GM23338 (cell line): ENCODE measurements around the gene NPAS3. TPM values are rescaled to one million over a fixed set of nuclear protein-coding genes. Genes with fewer than 3 reads are reported as not detected.

Source experiments
- ATAC-seq: fragments of 200-7000 bp; cut with Tn5 transposase; 3 replicates; pipeline ENCODE4 v1.9.1; 2020
- DNase-seq: peaks from one replicate; pipeline ENCODE4 v3.0.0-alpha.2; 2015; ENCODE audit warnings: low spot score
- H2AFZ ChIP-seq: fragments of 200-600 bp; sonication (generic); 2 replicates; pipeline ENCODE4 v1.8.0; 2016; ENCODE audit warnings: antibody characterized with exemption, mild to moderate bottlenecking, moderate library complexity
- H3F3A ChIP-seq: fragments of 200-600 bp; sonication (generic); replicated peaks from 2 replicates; pipeline ENCODE4 v1.8.0; 2017; ENCODE audit warnings: antibody characterized with exemption, mixed run types, low read depth
- H3K27ac ChIP-seq: fragments of 200-600 bp; sonication (generic); 2 replicates; pipeline ENCODE4 v1.6.1; 2016; ENCODE audit warnings: low read depth
- H3K27me3 ChIP-seq: fragments of 200-600 bp; sonication (generic); 2 replicates; pipeline ENCODE4 v1.8.0; 2016; ENCODE audit warnings: mild to moderate bottlenecking, mixed run types, moderate library complexity; ENCODE audit not compliant: insufficient read depth
- H3K36me3 ChIP-seq: fragments of 200-600 bp; sonication (generic); 2 replicates; pipeline ENCODE4 v1.8.0; 2016; ENCODE audit warnings: mild to moderate bottlenecking; ENCODE audit not compliant: insufficient read depth
- H3K4me1 ChIP-seq: fragments of 200-600 bp; sonication (generic); 2 replicates; pipeline ENCODE4 v1.8.0; 2016; ENCODE audit warnings: mild to moderate bottlenecking, moderate library complexity; ENCODE audit not compliant: insufficient read depth
- H3K4me2 ChIP-seq: fragments of 200-600 bp; sonication (generic); 2 replicates; pipeline ENCODE4 v1.7.1; 2017; ENCODE audit warnings: mixed run types
- H3K4me3 ChIP-seq: fragments of 200-600 bp; sonication (generic); 2 replicates; pipeline ENCODE4 v1.6.1; 2016; ENCODE audit warnings: mixed run types
- H3K79me2 ChIP-seq: fragments of 200-600 bp; sonication (generic); replicated peaks from 2 replicates; pipeline ENCODE4 v1.8.0; 2017; ENCODE audit warnings: mild to moderate bottlenecking; ENCODE audit not compliant: insufficient read depth
- H3K9me2 ChIP-seq: fragments of 200-600 bp; sonication (generic); 2 replicates; pipeline ENCODE4 v1.8.0; 2017; ENCODE audit not compliant: insufficient read depth
- H4K20me1 ChIP-seq: fragments of 200-600 bp; sonication (generic); replicated peaks from 2 replicates; pipeline ENCODE4 v1.8.0; 2017; ENCODE audit warnings: mild to moderate bottlenecking; ENCODE audit not compliant: insufficient read depth
- H3K27ac Mint-ChIP-seq: 2 replicates; pipeline ENCODE4 v1.8.0; 2020; ENCODE audit warnings: inconsistent platforms, mild to moderate bottlenecking, moderate library complexity, mixed read lengths
- H3K27me3 Mint-ChIP-seq: 3 replicates; pipeline ENCODE4 v1.8.0; 2022; ENCODE audit warnings: low read depth, mild to moderate bottlenecking, moderate library complexity, mixed read lengths, inconsistent platforms; ENCODE audit not compliant: insufficient read depth, poor library complexity
- H3K36me3 Mint-ChIP-seq: 3 replicates; pipeline ENCODE4 v1.8.0; 2021; ENCODE audit warnings: low read depth, mild to moderate bottlenecking, inconsistent platforms, moderate library complexity, mixed read lengths
- H3K4me1 Mint-ChIP-seq: 3 replicates; pipeline ENCODE4 v1.8.0; 2020; ENCODE audit warnings: mild to moderate bottlenecking, inconsistent platforms, mixed read lengths
- H3K4me3 Mint-ChIP-seq: 3 replicates; pipeline ENCODE4 v1.8.0; 2021; ENCODE audit warnings: moderate library complexity, mild to moderate bottlenecking, inconsistent platforms, mixed read lengths
- H3K9me3 Mint-ChIP-seq: 3 replicates; pipeline ENCODE4 v1.8.0; 2020; ENCODE audit warnings: moderate library complexity, mild to moderate bottlenecking, inconsistent platforms, mixed read lengths
- CREB1 ChIP-seq: fragments of 250-450 bp; sonication (Bioruptor Pico); IDR thresholded peaks from 2 replicates; pipeline ENCODE4 v1.5.0; 2020; ENCODE audit warnings: low read depth, mild to moderate bottlenecking, moderate library complexity
- EZH2 ChIP-seq: fragments of 200-600 bp; sonication (generic); IDR thresholded peaks from one replicate; pipeline ENCODE4 v1.8.0; 2017; ENCODE audit warnings: antibody characterized with exemption, mild to moderate bottlenecking, low read depth; ENCODE audit not compliant: unreplicated experiment
- EZH2phosphoT487 ChIP-seq: fragments of 200-600 bp; sonication (generic); IDR thresholded peaks from one replicate; pipeline ENCODE4 v1.8.1; 2018; ENCODE audit warnings: antibody characterized with exemption; ENCODE audit not compliant: unreplicated experiment
- JUNB ChIP-seq: IDR thresholded peaks from one replicate; pipeline ENCODE4 v1.6.1; 2016; ENCODE audit warnings: antibody characterized with exemption; ENCODE audit not compliant: unreplicated experiment
- NANOG ChIP-seq: IDR thresholded peaks from 2 replicates; pipeline ENCODE4 v1.6.1; 2016; ENCODE audit warnings: antibody characterized with exemption, borderline replicate concordance
- POLR2AphosphoS5 ChIP-seq: IDR thresholded peaks from 2 replicates; pipeline ENCODE4 v1.6.1; 2016; ENCODE audit warnings: antibody characterized with exemption, low read depth
- ZNF331 ChIP-seq: fragments of 250-450 bp; sonication (Bioruptor Pico); IDR thresholded peaks from 2 replicates; pipeline ENCODE4 v1.5.0; 2020; ENCODE audit warnings: low read depth, mild to moderate bottlenecking, moderate library complexity
- polyA plus RNA-seq: library from polyadenylated mRNA; unstranded; fragments of >200 nt; fragmentation: Nextera tagmentation; extraction: Ambion mirVana; gene quantifications from 2 replicates; pipeline ENCODE4 v1.2.1, GENCODE V29; 2016
- total RNA-seq: library from RNA; depleted of rRNA; stranded (reverse); fragments of >200 nt; shearing (Covaris generic); gene quantifications from 2 replicates; pipeline ENCODE4 v1.2.3, GENCODE V29; 2014
- TF ChIP-seq, protein P1 (sequence below): fragments of 250-450 bp; sonication (Bioruptor Pico); IDR thresholded peaks from 2 replicates; pipeline ENCODE4 v1.5.0; 2020; ENCODE audit warnings: mild to moderate bottlenecking, moderate library complexity
- TF ChIP-seq, protein P2 (sequence below): IDR thresholded peaks from one replicate; pipeline ENCODE4 v1.6.1; 2018; ENCODE audit warnings: antibody characterized with exemption; ENCODE audit not compliant: unreplicated experiment
- TF ChIP-seq, protein P3 (sequence below): IDR thresholded peaks from 2 replicates; pipeline ENCODE4 v1.6.1; 2016; ENCODE audit warnings: antibody characterized with exemption

Gene NPAS3
- total and polyA plus RNA-seq, 2 experiments from 2014 or later: 0.17 to 0.19 TPM

GRCh38 chr14:33794791-33795305, 856.2 kb downstream of the NPAS3 start (continued):
- TF ChIP-seq, protein P1, sequence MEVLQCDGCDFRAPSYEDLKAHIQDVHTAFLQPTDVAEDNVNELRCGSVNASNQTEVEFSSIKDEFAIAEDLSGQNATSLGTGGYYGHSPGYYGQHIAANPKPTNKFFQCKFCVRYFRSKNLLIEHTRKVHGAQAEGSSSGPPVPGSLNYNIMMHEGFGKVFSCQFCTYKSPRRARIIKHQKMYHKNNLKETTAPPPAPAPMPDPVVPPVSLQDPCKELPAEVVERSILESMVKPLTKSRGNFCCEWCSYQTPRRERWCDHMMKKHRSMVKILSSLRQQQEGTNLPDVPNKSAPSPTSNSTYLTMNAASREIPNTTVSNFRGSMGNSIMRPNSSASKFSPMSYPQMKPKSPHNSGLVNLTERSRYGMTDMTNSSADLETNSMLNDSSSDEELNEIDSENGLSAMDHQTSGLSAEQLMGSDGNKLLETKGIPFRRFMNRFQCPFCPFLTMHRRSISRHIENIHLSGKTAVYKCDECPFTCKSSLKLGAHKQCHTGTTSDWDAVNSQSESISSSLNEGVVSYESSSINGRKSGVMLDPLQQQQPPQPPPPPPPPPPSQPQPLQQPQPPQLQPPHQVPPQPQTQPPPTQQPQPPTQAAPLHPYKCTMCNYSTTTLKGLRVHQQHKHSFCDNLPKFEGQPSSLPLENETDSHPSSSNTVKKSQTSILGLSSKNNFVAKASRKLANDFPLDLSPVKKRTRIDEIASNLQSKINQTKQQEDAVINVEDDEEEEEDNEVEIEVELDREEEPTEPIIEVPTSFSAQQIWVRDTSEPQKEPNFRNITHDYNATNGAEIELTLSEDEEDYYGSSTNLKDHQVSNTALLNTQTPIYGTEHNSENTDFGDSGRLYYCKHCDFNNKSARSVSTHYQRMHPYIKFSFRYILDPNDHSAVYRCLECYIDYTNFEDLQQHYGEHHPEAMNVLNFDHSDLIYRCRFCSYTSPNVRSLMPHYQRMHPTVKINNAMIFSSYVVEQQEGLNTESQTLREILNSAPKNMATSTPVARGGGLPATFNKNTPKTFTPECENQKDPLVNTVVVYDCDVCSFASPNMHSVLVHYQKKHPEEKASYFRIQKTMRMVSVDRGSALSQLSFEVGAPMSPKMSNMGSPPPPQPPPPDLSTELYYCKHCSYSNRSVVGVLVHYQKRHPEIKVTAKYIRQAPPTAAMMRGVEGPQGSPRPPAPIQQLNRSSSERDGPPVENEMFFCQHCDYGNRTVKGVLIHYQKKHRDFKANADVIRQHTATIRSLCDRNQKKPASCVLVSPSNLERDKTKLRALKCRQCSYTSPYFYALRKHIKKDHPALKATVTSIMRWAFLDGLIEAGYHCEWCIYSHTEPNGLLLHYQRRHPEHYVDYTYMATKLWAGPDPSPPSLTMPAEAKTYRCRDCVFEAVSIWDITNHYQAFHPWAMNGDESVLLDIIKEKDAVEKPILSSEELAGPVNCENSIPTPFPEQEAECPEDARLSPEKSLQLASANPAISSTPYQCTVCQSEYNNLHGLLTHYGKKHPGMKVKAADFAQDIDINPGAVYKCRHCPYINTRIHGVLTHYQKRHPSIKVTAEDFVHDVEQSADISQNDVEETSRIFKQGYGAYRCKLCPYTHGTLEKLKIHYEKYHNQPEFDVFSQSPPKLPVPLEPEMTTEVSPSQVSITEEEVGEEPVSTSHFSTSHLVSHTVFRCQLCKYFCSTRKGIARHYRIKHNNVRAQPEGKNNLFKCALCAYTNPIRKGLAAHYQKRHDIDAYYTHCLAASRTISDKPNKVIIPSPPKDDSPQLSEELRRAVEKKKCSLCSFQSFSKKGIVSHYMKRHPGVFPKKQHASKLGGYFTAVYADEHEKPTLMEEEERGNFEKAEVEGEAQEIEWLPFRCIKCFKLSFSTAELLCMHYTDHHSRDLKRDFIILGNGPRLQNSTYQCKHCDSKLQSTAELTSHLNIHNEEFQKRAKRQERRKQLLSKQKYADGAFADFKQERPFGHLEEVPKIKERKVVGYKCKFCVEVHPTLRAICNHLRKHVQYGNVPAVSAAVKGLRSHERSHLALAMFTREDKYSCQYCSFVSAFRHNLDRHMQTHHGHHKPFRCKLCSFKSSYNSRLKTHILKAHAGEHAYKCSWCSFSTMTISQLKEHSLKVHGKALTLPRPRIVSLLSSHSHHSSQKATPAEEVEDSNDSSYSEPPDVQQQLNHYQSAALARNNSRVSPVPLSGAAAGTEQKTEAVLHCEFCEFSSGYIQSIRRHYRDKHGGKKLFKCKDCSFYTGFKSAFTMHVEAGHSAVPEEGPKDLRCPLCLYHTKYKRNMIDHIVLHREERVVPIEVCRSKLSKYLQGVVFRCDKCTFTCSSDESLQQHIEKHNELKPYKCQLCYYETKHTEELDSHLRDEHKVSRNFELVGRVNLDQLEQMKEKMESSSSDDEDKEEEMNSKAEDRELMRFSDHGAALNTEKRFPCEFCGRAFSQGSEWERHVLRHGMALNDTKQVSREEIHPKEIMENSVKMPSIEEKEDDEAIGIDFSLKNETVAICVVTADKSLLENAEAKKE (CRISPR knock-in tag): no peak
- no peak for TF ChIP-seq NANOG
- no peak for TF ChIP-seq JUNB
- no peak for TF ChIP-seq ZNF331 (CRISPR knock-in tag)
- TF ChIP-seq, protein P2, sequence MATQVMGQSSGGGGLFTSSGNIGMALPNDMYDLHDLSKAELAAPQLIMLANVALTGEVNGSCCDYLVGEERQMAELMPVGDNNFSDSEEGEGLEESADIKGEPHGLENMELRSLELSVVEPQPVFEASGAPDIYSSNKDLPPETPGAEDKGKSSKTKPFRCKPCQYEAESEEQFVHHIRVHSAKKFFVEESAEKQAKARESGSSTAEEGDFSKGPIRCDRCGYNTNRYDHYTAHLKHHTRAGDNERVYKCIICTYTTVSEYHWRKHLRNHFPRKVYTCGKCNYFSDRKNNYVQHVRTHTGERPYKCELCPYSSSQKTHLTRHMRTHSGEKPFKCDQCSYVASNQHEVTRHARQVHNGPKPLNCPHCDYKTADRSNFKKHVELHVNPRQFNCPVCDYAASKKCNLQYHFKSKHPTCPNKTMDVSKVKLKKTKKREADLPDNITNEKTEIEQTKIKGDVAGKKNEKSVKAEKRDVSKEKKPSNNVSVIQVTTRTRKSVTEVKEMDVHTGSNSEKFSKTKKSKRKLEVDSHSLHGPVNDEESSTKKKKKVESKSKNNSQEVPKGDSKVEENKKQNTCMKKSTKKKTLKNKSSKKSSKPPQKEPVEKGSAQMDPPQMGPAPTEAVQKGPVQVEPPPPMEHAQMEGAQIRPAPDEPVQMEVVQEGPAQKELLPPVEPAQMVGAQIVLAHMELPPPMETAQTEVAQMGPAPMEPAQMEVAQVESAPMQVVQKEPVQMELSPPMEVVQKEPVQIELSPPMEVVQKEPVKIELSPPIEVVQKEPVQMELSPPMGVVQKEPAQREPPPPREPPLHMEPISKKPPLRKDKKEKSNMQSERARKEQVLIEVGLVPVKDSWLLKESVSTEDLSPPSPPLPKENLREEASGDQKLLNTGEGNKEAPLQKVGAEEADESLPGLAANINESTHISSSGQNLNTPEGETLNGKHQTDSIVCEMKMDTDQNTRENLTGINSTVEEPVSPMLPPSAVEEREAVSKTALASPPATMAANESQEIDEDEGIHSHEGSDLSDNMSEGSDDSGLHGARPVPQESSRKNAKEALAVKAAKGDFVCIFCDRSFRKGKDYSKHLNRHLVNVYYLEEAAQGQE: no peak

DNA sequence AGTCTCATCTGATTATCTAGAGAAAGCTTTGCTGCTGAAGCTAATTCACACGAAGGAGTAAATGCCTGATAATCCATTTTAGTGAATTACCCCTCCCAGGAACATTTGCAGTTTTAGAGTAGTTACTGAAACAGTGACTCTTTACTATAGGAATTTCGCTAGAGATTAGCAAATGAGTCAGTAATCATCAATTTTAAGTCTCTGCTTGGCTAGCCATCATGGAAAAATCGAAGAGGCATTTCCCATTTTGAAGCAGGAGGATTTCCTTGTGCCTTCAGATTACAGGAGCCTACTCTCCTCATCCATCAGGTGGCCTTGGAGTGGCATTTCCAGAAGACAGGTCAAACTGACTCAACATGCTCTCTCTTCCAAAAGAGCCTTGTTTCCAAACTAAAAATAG, 857.7 kb downstream of the NPAS3 start:
- Mint-ChIP-seq H3K4me1 (peaks cover 21% of the 10 kb centered on the region), H3K4me3 (no peak overlapping the region), H3K9me3 (peaks cover 2% of the 10 kb centered on the region; the same call in 1 of the 3 replicates), H3K27ac (no peak overlapping the region), H3K36me3 (peaks cover 4% of the 10 kb centered on the region), H3K27me3 (no peaks in the 10 kb centered on the region)
- no peaks in the 10 kb centered on the region for H3F3A ChIP-seq
- no peaks in the 10 kb centered on the region for H3K36me3 ChIP-seq
- H3K9me2 ChIP-seq: no peaks in the 10 kb centered on the region
- no peaks in the 10 kb centered on the region for H3K79me2 ChIP-seq
- H3K4me3 ChIP-seq: no peak overlapping the region
- ATAC-seq (no peak), DNase-seq (no peak)
- H2AFZ ChIP-seq: no peak overlapping the region
- peaks cover 5% of the 10 kb centered on the region; the same call in 1 of the 2 replicates for H3K4me1 ChIP-seq
- H3K4me2 ChIP-seq: no peak overlapping the region
- no peaks in the 10 kb centered on the region for H4K20me1 ChIP-seq
- no peak overlapping the region for H3K27ac ChIP-seq
- no peaks in the 10 kb centered on the region for H3K27me3 ChIP-seq
- TF ChIP-seq JUNB: no peak
- no peak for TF ChIP-seq EZH2
- TF ChIP-seq NANOG: no peak
- no peak for TF ChIP-seq POLR2AphosphoS5
- no peak for TF ChIP-seq EZH2phosphoT487
- TF ChIP-seq, protein P2: no peak
- TF ChIP-seq CREB1: no peak
- TF ChIP-seq, protein P3, sequence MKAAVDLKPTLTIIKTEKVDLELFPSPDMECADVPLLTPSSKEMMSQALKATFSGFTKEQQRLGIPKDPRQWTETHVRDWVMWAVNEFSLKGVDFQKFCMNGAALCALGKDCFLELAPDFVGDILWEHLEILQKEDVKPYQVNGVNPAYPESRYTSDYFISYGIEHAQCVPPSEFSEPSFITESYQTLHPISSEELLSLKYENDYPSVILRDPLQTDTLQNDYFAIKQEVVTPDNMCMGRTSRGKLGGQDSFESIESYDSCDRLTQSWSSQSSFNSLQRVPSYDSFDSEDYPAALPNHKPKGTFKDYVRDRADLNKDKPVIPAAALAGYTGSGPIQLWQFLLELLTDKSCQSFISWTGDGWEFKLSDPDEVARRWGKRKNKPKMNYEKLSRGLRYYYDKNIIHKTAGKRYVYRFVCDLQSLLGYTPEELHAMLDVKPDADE: no peak
